Pancreas (tissue), 10 donors: Measurements from ENCODE around the gene GAS2. TPM values are rescaled to one million over a fixed set of nuclear protein-coding genes. Genes with fewer than 3 reads are reported as not detected.
A peak's percentile ranks its signal among the peaks of the same experiment; 100 is the strongest.

Experiments
- ATAC-seq, 4 donors: fragments of 200-7000 bp; cut with Tn5 transposase; one replicate each; pipeline versions ENCODE4 v1.8.0 to v1.9.1; 2020; ENCODE audit warnings: mild to moderate bottlenecking in 4 of 4, moderate library complexity in 4 of 4
- DNase-seq, 6 donors: peaks; one replicate each; pipeline ENCODE4 v3.0.0-alpha.2; 2020
- FAIRE-seq: peaks from 2 replicates; lab custom pipeline; 2012; peaks lifted over from hg19 to GRCh38; lab: Jason Lieb, UNC
- H3K27ac ChIP-seq, 4 donors: fragments of 200-600 bp; sonication (generic); 1 replicate in 3 of 4; 2 replicates in 1 of 4; pipeline versions ENCODE4 v1.5.0 to v1.8.0; 2020
- H3K27me3 ChIP-seq, 4 donors: fragments of 200-600 bp; one replicate each; pipeline ENCODE4 v1.8.0; 2021
- H3K36me3 ChIP-seq, 3 donors: fragments of 200-600 bp; sonication (generic) in 1 of 3; one replicate each; pipeline versions ENCODE4 v1.5.0 to v1.8.0; 2020 to 2021
- H3K4me1 ChIP-seq, 3 donors: fragments of 200-600 bp; one replicate each; pipeline ENCODE4 v1.8.0; 2021
- H3K4me3 ChIP-seq, 4 donors: fragments of 200-600 bp; sonication (generic) in 2 of 4; one replicate each; pipeline versions ENCODE4 v1.5.0 to v1.8.0; 2020 to 2021
- H3K9me3 ChIP-seq, 4 donors: fragments of 200-600 bp; one replicate each; pipeline ENCODE4 v1.8.0; 2021
- WGBS, 2 donors: extraction: QIAGEN DNeasy Blood & Tissue Kit; methylation state at CpG; one replicate each; pipeline ENCODE4 v1.1.7; 2013; 5-methylcytosine and 5-hydroxymethylcytosine counted together
- intact Hi-C, 3 donors: fragments of 100-400 bp; cut with DNase I; formaldehyde crosslinking; loops; one replicate each; pipeline versions ENCODE4 v1.11.1 to v1.14.2; 2022
- polyA plus RNA-seq, 2 donors: library from polyadenylated mRNA; stranded (reverse); fragments of 200-250 nt; gene quantifications; one replicate each; pipeline ENCODE4 v1.2.3, GENCODE V29; 2013
- total RNA-seq, 6 donors: library from RNA; stranded (reverse); fragmentation: NEBNext Ultra II Directional in 4 of 6; extraction: Animal tissue kit (Norgen Biotek cat#: 25700) in 4 of 6; gene quantifications; one replicate each; pipeline versions ENCODE4 v1.2.1 to v1.2.4, GENCODE V29; 2021 to 2023
- TF ChIP-seq, protein P1 (sequence below), 4 donors: fragments of 200-600 bp; sonication (generic) in 3 of 4; IDR thresholded peaks; one replicate each; pipeline versions ENCODE4 v1.5.0 to v1.8.0; 2021; ENCODE audit warnings: antibody characterized with exemption in 4 of 4
- donor health status: healthy with polysubstance abuse.
- donor health status: DM: no; HTN: no; CAD: no; lungs with moderate emphysema.
- donor health status: DM: no; HTN: no; CAD: no.
- donor health status: control.
- donor health status: control.
- donor health status: Bipolar disorder and iron deficiency.
- donor health status: DM: yes; HTN: yes; CAD: no.
- donor health status: DM: no; HTN: no; CAD: no.
- donor health status: DM: no; HTN: no; CAD: no.
- donor health status: DM: yes; HTN: yes; CAD: no.

Gene GAS2
- total and polyA plus RNA-seq, 8 donors: 4.1 to 13.4 (median 11.2) TPM

GRCh38 chr11:22851477-22851876 lies 185.1 kb downstream of the GAS2 start:
- DNase-seq (no peak), FAIRE-seq (no peak), ATAC-seq (peak in 1 of 4 donors; percentile 45)
- TF ChIP-seq, protein P1, sequence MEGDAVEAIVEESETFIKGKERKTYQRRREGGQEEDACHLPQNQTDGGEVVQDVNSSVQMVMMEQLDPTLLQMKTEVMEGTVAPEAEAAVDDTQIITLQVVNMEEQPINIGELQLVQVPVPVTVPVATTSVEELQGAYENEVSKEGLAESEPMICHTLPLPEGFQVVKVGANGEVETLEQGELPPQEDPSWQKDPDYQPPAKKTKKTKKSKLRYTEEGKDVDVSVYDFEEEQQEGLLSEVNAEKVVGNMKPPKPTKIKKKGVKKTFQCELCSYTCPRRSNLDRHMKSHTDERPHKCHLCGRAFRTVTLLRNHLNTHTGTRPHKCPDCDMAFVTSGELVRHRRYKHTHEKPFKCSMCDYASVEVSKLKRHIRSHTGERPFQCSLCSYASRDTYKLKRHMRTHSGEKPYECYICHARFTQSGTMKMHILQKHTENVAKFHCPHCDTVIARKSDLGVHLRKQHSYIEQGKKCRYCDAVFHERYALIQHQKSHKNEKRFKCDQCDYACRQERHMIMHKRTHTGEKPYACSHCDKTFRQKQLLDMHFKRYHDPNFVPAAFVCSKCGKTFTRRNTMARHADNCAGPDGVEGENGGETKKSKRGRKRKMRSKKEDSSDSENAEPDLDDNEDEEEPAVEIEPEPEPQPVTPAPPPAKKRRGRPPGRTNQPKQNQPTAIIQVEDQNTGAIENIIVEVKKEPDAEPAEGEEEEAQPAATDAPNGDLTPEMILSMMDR (IDR thresholded peaks at IDR 0.05): no peak
- Histone ChIP-seq H3K27me3 (no peaks in the 10 kb centered on the region), H3K4me1 (no peaks in the 10 kb centered on the region), H3K9me3 (no peaks in the 10 kb centered on the region), H3K36me3 (no peaks in the 10 kb centered on the region), H3K4me3 (no peak overlapping the region), H3K27ac (no peak overlapping the region)
- intact Hi-C loops: no loop called here

DNA sequence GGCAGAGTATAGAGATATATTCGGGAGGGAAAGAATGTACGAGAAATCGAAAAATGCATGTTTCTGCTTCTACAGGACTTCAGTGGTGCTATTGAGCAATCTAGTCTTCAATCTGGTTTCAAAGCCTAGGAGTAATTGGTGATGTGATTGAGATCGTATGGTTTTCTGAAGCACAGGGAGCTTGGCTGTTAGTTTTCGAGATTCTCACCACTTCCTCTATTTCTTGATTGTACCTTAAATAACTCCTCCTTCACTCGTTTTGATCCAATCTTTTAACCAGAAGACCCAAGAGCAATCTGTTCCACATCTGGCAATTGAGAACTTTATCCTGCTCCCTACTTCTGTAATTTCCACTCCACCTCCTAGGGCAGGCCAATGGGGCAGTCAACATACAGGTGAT lies 193.3 kb downstream of the GAS2 start:
- no peak overlapping the region for H3K4me3 ChIP-seq
- WGBS, 2 donors: 84 to 87% methylated on average over 6 of the region's 6 CpGs
- ATAC-seq (no peak), DNase-seq (no peak), FAIRE-seq (no peak)
- no peaks in the 10 kb centered on the region for H3K4me1 ChIP-seq
- TF ChIP-seq, protein P1 (IDR thresholded peaks at IDR 0.05): no peak
- H3K36me3 ChIP-seq: no peaks in the 10 kb centered on the region
- no peak overlapping the region for H3K27ac ChIP-seq
- intact Hi-C loops: no loop called here
- no peaks in the 10 kb centered on the region for H3K27me3 ChIP-seq
- H3K9me3 ChIP-seq: no peaks in the 10 kb centered on the region

DNA sequence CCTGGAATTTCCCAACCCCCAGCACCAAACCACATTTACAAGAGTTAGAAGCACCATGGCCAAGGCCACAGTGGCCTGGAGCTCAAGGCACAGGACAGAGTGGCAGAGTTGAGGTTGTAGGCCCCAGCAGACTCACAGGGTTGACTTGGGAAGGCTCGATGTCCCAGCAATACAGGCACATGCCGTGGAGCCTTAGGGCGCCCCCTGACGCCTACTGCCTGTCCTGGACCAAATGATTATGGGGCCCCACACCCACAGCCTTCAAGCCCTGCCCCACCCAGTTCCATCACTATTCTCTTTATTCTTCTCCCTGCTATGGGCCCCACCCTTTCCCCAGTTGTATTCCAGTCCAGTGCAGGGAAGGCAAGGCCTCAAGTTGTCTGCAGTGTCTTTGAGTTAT lies 193.8 kb downstream of the GAS2 start, which contains the start of gene CCDC179:
CCDC179 (minus strand) TSS at position 234 of the 400 bp plus-strand sequence; CDS start at position 181, 53 bp downstream.
- H3K4me1 ChIP-seq: no peaks in the 10 kb centered on the region
- no peak for ATAC-seq
- H3K27me3 ChIP-seq: no peaks in the 10 kb centered on the region
- H3K9me3 ChIP-seq: no peaks in the 10 kb centered on the region
- H3K4me3 ChIP-seq: no peak within 1 kb of the TSS
- 93 to 95% methylated on average over 4 of the region's 4 CpGs for WGBS, 2 donors
- no peak for DNase-seq
- TF ChIP-seq, protein P1 (IDR thresholded peaks at IDR 0.05): no peak
- intact Hi-C loops: no loop called here
- no peak within 1 kb of the TSS for H3K27ac ChIP-seq
- no peak for FAIRE-seq
- no peaks in the 10 kb centered on the region for H3K36me3 ChIP-seq

Other genes with a start within 250 kb of the GAS2 start
- gene FANCF, start 40.8 kb upstream of the GAS2 start, total RNA-seq: 10 to 100 TPM in 2 of 6 donors, 1 to 10 TPM in 4; 7.1 to 12.9 (median 9.8) TPM
- gene FANCF, start 40.8 kb upstream of the GAS2 start, polyA plus RNA-seq: 1 to 10 TPM; 6.0 to 9.7 TPM
- gene SVIP, start 163.2 kb downstream of the GAS2 start, total RNA-seq: 10 to 100 TPM in 5 of 6 donors, 1 to 10 TPM in 1; 8.9 to 20.6 (median 15.2) TPM
- 10 to 100 TPM in 1 of 2 donors, 1 to 10 TPM in 1; 8.8 to 16.0 TPM for gene SVIP, start 163.2 kb downstream of the GAS2 start, polyA plus RNA-seq
- gene CCDC179, start 193.9 kb downstream of the GAS2 start, total RNA-seq: not detected
- not detected for gene CCDC179, start 193.9 kb downstream of the GAS2 start, polyA plus RNA-seq